GM18526 (cell line): Measurements from ENCODE around the gene DNTTIP2.

ENCODE experiments used
- POLR2A ChIP-seq: IDR thresholded peaks from 3 replicates; pipeline ENCODE4 v1.6.1; 2011; ENCODE audit not compliant: insufficient read length; ENCODE audit errors: extremely low read depth

Gene DNTTIP2

DNA sequence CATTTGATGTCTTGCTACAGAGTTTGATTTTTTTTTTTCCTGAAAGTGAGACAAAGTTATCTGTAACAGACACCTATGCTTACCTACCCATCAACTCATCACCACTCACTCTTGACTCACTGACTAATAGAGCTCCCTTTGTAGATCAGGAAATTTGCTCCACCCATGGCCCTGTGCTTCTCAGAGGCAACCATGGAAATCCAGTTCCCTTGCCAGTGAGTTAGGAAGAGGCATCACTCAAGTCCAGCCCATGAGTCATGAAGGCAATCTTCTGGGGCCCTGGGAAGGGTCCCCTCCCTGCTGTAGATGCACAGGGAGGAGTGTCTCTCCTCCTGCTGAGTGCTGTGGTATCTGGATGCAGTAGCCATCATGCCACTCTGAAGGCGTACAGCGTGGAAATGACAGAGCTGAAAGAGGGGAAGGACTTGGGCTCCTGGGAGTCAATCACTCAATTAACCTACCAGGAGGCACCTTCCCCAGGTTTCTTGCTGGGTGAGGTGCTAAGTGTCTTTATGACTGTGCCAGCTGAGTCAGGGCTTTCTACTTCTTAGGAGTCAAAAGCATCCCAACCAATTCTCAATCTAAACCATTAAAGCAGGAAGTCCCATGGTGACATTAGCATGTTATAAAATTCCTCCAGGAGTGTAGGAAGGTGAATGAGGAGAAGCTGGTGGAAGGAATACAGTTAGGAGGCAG is 56.1 kb downstream of the DNTTIP2 start:
- TF ChIP-seq POLR2A: no peak

DNA sequence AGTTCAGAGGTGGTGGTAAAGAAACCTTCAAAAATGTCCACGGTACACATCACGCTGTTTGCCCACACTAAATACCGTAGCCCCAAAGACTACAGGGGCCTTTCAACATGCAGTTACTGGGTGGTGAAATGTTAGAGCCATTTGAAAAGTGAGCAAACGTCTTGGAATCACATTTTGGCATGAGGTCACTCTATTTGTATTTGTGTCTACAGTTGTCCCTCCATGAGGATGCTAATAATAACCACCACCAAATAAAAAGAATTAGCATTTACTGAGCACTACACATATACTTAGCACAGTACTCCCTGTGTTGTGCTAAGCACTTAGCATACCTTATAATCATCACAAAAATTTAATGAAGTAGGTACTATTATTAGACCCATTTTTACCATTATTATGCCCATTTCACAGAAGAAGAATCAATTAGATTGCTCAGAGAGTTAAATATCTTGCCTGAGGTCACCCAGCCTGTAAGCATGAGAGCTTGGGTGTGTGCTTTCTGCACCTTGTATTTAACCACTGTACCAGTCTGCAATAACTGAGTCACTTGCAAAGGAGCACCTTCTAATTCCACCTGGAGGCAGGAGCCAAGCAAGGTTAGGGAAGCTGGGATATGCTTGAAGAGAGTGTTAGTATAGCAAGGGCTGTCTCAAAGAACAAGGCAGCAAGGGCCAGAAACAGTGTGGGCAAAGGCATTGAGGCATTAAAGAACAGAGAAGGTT is 57.4 kb downstream of the DNTTIP2 start:
- no peak for TF ChIP-seq POLR2A

GRCh38 chr1:93820554-93821422 is 58.2 kb downstream of the DNTTIP2 start:
- no peak for TF ChIP-seq POLR2A

- TF ChIP-seq POLR2A: no peak
Observed at GRCh38 chr1:93818570-93818959, 60.4 kb downstream of the DNTTIP2 start.

DNA sequence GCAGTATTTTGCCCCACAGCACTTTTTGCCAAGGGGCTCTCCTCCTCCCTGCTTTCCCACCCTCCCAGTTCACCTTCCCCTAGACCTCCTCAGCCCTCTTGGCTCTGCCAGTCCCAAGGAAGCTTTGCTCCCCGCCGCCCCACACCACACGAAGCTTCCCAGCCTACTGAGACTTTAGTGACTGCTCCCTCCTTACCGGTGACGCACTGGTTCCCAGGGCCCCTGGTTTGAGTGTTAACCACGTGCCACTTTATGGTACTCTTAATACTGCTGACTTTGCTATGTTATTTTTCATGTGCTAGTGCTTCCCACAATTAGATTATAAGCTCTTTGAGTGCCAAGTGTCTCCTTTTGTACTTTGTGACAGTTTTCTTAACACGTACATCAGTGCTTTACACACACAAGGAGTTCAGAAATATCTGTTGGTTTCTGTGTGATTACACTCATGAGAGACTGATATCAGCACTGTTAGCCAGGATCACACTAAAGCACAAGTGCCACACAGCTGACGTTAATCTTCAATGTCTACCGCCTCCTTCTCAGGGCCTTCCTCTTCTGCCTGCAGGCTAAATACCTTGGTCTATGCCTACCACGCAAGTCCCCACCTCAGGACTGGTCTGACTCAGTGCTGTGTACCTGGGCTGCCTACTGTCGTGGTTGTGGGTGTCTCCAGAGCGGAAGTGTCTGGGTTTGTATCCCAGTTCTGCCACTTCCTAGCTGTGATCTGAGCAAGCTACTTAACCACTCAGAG is 61.0 kb downstream of the DNTTIP2 start:
- TF ChIP-seq POLR2A: no peak

- no peak for TF ChIP-seq POLR2A
Observed at GRCh38 chr1:93816970-93817678, 61.9 kb downstream of the DNTTIP2 start.
